Naive thymus-derived CD8-positive, alpha-beta T cell (primary cell): ENCODE results near the gene USP17L30. TPM values are rescaled to one million over a fixed set of nuclear protein-coding genes. Genes with fewer than 3 reads are reported as not detected.
"Not testable (repeated sequence)": the region's sequence is repeated elsewhere in the genome, so short reads cannot be mapped to it uniquely, and the experiment has no call there.

Experiments used
- ATAC-seq, 2 donors: fragments of 150-1000 bp; cut with Tn5 transposase in 1 of 2; sonication (Bioruptor Pico), chemical (Tn5 transposase) in 1 of 2; 1 replicate in 1 of 2; 2 replicates in 1 of 2; pipeline ENCODE4 v1.10.0; 2021; ENCODE audit warnings: mild to moderate bottlenecking in 2 of 2, moderate library complexity in 2 of 2
- POLR2A ChIA-PET: fragments of 350-600 bp; sonication (Branson Sonifier 250); formaldehyde crosslinking; loops from one replicate; lab custom pipeline; 2021; ENCODE audit warnings: antibody characterized with exemption; lab: Charles Lee
- DNase-seq, 10 donors: peaks; one replicate each; pipeline versions ENCODE4 v3.0.0 to v3.0.0-alpha.2; 2020 to 2022
- H3K27ac Mint-ChIP-seq, 10 donors: one replicate each; pipeline ENCODE4 v1.8.0; 2020 to 2022; ENCODE audit warnings: mild to moderate bottlenecking in 10 of 10, mixed read lengths in 10 of 10, moderate library complexity in 4 of 10, inconsistent platforms in 1 of 10
- H3K27me3 Mint-ChIP-seq, 5 donors: one replicate each; pipeline ENCODE4 v1.8.0; 2021 to 2022; ENCODE audit warnings: mixed read lengths in 5 of 5
- H3K36me3 Mint-ChIP-seq, 3 donors: one replicate each; pipeline ENCODE4 v1.8.0; 2020 to 2022; ENCODE audit warnings: mixed read lengths in 3 of 3, mild to moderate bottlenecking in 2 of 3, inconsistent platforms in 1 of 3
- H3K4me1 Mint-ChIP-seq, 4 donors: one replicate each; pipeline ENCODE4 v1.8.0; 2021 to 2022; ENCODE audit warnings: mixed read lengths in 4 of 4
- H3K4me3 Mint-ChIP-seq, 10 donors: one replicate each; pipeline ENCODE4 v1.8.0; 2020 to 2022; ENCODE audit warnings: mild to moderate bottlenecking in 10 of 10, mixed read lengths in 10 of 10, moderate library complexity in 6 of 10, inconsistent platforms in 1 of 10
- H3K9me3 Mint-ChIP-seq, 9 donors: one replicate each; pipeline ENCODE4 v1.8.0; 2020 to 2022; ENCODE audit warnings: mixed read lengths in 9 of 9, mild to moderate bottlenecking in 3 of 9, inconsistent platforms in 1 of 9, moderate library complexity in 1 of 9
- polyA plus RNA-seq, 3 donors: library from polyadenylated mRNA; unstranded; fragments of 300-500 nt; fragmentation: Illumina TruSeq; gene quantifications; one replicate each; pipeline ENCODE4 v1.2.3, GENCODE V29; 2021
- total RNA-seq, 8 experiments: library from RNA in 2 of 8; stranded (reverse) in 2 of 8; gene quantifications; one replicate each; pipeline ENCODE4 v1.2.3 and lab custom pipeline; 2021 to 2026

Gene USP17L30
- total RNA-seq, result not detected
- polyA plus RNA-seq, result not detected
- total RNA-seq (lab: John Stamatoyannopoulos, UW), result 0 reads per million in 6 experiments

GRCh38 chr4:9362829-9363228 lies at the start of gene USP17L30:
TSS of gene USP17L30 (plus strand) at chr4:9363129. CDS start at chr4:9363129, 0 bp downstream.
- DNase-seq, H3K27ac Mint-ChIP-seq, H3K36me3 Mint-ChIP-seq, ATAC-seq, H3K9me3 Mint-ChIP-seq, H3K27me3 Mint-ChIP-seq, POLR2A ChIA-PET, H3K4me3 Mint-ChIP-seq, H3K4me1 Mint-ChIP-seq: not testable (repeated sequence)

DNA sequence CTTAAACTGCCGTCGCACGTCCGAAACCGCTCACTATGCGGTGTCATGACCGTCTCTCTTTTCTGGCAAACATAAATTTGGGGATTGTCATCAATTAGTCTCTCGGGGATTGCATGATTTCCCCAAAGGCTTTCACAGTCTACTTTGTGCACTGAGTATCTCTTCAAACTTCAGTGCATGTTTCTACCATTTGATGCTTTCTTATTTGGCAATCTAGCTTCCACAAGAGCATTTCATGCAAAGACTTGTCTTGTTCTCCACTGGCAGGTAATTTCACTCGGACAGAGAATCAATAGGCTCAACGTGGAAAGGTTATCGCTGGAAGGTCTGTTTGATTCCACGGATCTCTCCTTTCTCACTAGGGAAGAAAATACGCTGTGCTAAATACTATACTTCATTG lies 38.7 kb upstream of the USP17L30 start:
- H3K4me3 Mint-ChIP-seq, H3K4me1 Mint-ChIP-seq, H3K27ac Mint-ChIP-seq, H3K36me3 Mint-ChIP-seq, ATAC-seq, POLR2A ChIA-PET, H3K27me3 Mint-ChIP-seq, H3K9me3 Mint-ChIP-seq: not testable (repeated sequence)
- DNase-seq, result peak in 4 of 10 donors; percentile 0 to 9 (median 4)

- H3K4me3 Mint-ChIP-seq, H3K36me3 Mint-ChIP-seq, H3K9me3 Mint-ChIP-seq, ATAC-seq, DNase-seq, POLR2A ChIA-PET, H3K4me1 Mint-ChIP-seq, H3K27ac Mint-ChIP-seq, H3K27me3 Mint-ChIP-seq: not testable (repeated sequence)
Observed at GRCh38 chr4:9324865-9325264, 38.1 kb upstream of the USP17L30 start, which contains the start of gene USP17L24. TSS of gene USP17L24 (plus strand) at chr4:9325165. CDS start at chr4:9325165, 0 bp downstream.

GRCh38 chr4:9329611-9330010 lies 33.3 kb upstream of the USP17L30 start, which contains the start of gene USP17L25:
TSS of gene USP17L25 (plus strand) at chr4:9329911. CDS start at chr4:9329911, 0 bp downstream.
- H3K9me3 Mint-ChIP-seq, H3K36me3 Mint-ChIP-seq, DNase-seq: not testable (repeated sequence)

DNA sequence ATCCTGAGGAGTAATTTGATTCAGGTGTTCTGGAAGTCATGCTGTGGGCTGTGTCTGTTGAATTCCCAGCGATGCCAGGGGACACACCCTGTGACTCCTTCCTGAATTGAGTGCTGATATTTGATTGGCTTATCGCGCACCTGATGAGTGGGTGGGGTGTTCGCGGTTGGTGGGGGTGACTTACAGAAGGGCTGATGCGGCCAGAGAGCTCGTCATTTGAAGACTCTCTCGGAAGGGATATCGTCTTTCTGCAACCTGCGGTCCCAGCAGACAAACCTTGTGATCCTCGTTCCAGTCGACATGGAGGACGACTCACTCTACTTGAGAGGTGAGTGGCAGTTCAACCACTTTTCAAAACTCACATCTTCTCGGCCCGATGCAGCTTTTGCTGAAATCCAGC lies 28.6 kb upstream of the USP17L30 start, which contains the start of gene USP17L26:
Gene USP17L26, plus strand, starts transcription at position 301 of the 400 bp plus-strand sequence. Its CDS starts 0 bp downstream, at position 301.
- ATAC-seq, H3K27ac Mint-ChIP-seq, H3K4me1 Mint-ChIP-seq, H3K4me3 Mint-ChIP-seq, H3K9me3 Mint-ChIP-seq, H3K36me3 Mint-ChIP-seq, POLR2A ChIA-PET, DNase-seq, H3K27me3 Mint-ChIP-seq: not testable (repeated sequence)

More at GRCh38 chr4:9329611-9330010, 33.3 kb upstream of the USP17L30 start, which contains the start of gene USP17L25:
- H3K27me3 Mint-ChIP-seq, H3K4me1 Mint-ChIP-seq, H3K4me3 Mint-ChIP-seq, POLR2A ChIA-PET, H3K27ac Mint-ChIP-seq, ATAC-seq: not testable (repeated sequence)

- DNase-seq, H3K27ac Mint-ChIP-seq, POLR2A ChIA-PET, H3K27me3 Mint-ChIP-seq, ATAC-seq, H3K9me3 Mint-ChIP-seq, H3K4me3 Mint-ChIP-seq, H3K36me3 Mint-ChIP-seq, H3K4me1 Mint-ChIP-seq: not testable (repeated sequence)
Observed at GRCh38 chr4:9339103-9339502, 23.8 kb upstream of the USP17L30 start, which contains the start of gene USP17L5. TSS of gene USP17L5 (plus strand) at chr4:9339403. CDS start at chr4:9339403, 0 bp downstream.

- ATAC-seq, H3K4me1 Mint-ChIP-seq, H3K27me3 Mint-ChIP-seq, H3K4me3 Mint-ChIP-seq, H3K27ac Mint-ChIP-seq, H3K9me3 Mint-ChIP-seq, POLR2A ChIA-PET, H3K36me3 Mint-ChIP-seq, DNase-seq: not testable (repeated sequence)
Observed at GRCh38 chr4:9343848-9344247, 19.1 kb upstream of the USP17L30 start, which contains the start of gene USP17L27. TSS of gene USP17L27 (plus strand) at chr4:9344148. CDS start at chr4:9344148, 0 bp downstream.

- DNase-seq, H3K4me3 Mint-ChIP-seq, H3K9me3 Mint-ChIP-seq, H3K27me3 Mint-ChIP-seq, POLR2A ChIA-PET, H3K27ac Mint-ChIP-seq, H3K36me3 Mint-ChIP-seq, H3K4me1 Mint-ChIP-seq, ATAC-seq: not testable (repeated sequence)
Observed at GRCh38 chr4:9348593-9348992, 14.3 kb upstream of the USP17L30 start, which contains the start of gene USP17L28. TSS of gene USP17L28 (plus strand) at chr4:9348893. CDS start at chr4:9348893, 0 bp downstream.

DNA sequence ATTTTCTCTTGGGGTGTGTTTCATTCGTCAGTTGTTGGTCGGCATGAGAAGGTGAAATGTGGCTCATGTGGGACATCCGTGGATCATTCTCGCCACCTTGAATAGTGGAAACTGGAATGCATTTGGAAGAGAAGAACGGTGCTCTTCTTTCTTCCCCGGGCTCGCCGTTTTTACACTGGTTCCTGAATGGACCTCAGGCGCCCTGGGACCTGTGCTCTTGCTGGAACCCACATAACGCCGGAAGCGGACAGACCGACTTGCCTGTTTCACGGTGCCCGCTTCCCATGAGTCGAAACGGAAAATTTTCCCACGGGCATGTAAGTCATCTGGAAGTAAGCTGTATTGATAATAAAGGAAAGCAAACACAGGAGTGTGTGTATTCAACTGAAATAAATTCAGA lies 12.1 kb upstream of the USP17L30 start:
- H3K27ac Mint-ChIP-seq, H3K4me3 Mint-ChIP-seq, POLR2A ChIA-PET, H3K36me3 Mint-ChIP-seq, H3K9me3 Mint-ChIP-seq, ATAC-seq, H3K27me3 Mint-ChIP-seq, H3K4me1 Mint-ChIP-seq: not testable (repeated sequence)
- peak in 1 of 10 donors; percentile 4 for DNase-seq

DNA sequence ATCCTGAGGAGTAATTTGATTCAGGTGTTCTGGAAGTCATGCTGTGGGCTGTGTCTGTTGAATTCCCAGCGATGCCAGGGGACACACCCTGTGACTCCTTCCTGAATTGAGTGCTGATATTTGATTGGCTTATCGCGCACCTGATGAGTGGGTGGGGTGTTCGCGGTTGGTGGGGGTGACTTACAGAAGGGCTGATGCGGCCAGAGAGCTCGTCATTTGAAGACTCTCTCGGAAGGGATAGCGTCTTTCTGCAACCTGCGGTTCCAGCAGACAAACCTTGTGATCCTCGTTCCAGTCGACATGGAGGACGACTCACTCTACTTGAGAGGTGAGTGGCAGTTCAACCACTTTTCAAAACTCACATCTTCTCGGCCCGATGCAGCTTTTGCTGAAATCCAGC lies 9.6 kb upstream of the USP17L30 start, which contains the start of gene USP17L29:
Gene USP17L29, plus strand, starts transcription at position 301 of the 400 bp plus-strand sequence. Its CDS starts 0 bp downstream, at position 301.
- POLR2A ChIA-PET, H3K9me3 Mint-ChIP-seq, H3K36me3 Mint-ChIP-seq: not testable (repeated sequence)

DNA sequence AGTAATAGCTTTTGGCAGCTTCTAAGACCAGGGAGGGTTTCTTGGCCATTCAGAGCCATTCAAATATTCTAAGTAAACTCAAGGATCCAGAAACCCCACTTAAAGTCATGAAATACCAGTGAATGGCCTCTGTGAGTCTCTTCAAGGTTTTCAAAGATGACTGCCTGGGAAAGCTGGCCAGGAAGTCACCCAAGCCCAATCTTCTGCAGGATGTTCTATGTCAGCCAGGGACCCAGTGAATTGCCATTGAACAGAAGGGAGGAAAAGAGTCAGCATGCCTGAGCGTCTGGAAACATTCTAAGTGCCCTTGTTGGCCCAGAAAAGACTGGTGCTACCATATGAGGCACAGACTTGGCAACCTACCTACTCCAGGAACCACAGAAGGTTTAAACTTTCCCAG lies 17.0 kb downstream of the USP17L30 start:
- H3K27me3 Mint-ChIP-seq, DNase-seq, H3K36me3 Mint-ChIP-seq, H3K4me1 Mint-ChIP-seq, H3K9me3 Mint-ChIP-seq, H3K27ac Mint-ChIP-seq, POLR2A ChIA-PET, ATAC-seq: not testable (repeated sequence)
- peak overlapping the region in 4 of 10 donors; percentile 4 to 16 (median 10) for H3K4me3 Mint-ChIP-seq

More for the DNA sequence above, 9.6 kb upstream of the USP17L30 start, which contains the start of gene USP17L29:
- H3K4me1 Mint-ChIP-seq, DNase-seq, H3K27me3 Mint-ChIP-seq, H3K4me3 Mint-ChIP-seq, ATAC-seq, H3K27ac Mint-ChIP-seq: not testable (repeated sequence)

DNA sequence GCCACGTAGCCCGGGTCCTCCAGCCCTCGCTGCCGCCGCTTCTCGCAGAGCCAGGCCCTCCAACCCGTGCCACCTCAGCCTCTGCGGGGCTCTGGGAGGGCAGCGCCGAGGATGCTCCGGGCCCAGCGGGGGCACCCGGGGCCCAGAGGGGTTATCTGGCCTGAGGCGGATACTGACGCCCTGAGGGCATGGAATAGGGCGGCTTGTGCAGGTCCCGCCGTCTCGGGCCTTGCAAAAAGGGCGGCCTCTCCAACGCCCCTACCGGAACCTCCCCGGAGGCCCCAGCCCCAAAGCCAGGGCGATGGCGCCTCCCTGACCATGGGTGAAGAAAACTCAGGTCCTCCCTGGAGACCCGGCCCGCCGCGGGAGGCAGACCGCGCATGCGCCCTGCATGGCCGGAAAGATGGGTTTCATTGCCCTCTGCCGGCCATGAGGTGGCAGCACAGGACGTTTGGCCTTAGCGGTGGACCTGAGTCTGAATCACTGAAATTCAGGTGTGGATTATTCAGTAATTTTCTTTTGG lies 18.1 kb downstream of the USP17L30 start:
- H3K27ac Mint-ChIP-seq, H3K36me3 Mint-ChIP-seq, H3K9me3 Mint-ChIP-seq, POLR2A ChIA-PET, H3K27me3 Mint-ChIP-seq, H3K4me1 Mint-ChIP-seq: not testable (repeated sequence)
- peak overlapping the region in 9 of 10 donors; percentile 12 to 73 (median 57) for H3K4me3 Mint-ChIP-seq
- ATAC-seq, result peak; percentile 48 to 53
- peak; percentile 21 to 64 (median 58) for DNase-seq

GRCh38 chr4:9384126-9384525 lies 21.2 kb downstream of the USP17L30 start:
- Mint-ChIP-seq H3K4me1 (peaks cover 0 to 3% (median under 1%) of the 10 kb centered on the region in 4 donors), H3K9me3 (no peaks in the 10 kb centered on the region), H3K27ac (no peak overlapping the region), H3K36me3 (no peaks in the 10 kb centered on the region), H3K4me3 (no peak overlapping the region), H3K27me3 (peaks cover 0 to 5% (median 0%) of the 10 kb centered on the region in 5 donors)
- DNase-seq, result no peak
- POLR2A ChIA-PET, result no interaction called here
- no peak for ATAC-seq
